Upper lobe of left lung (tissue), 4 donors: ENCODE data around the gene MISP.

ENCODE experiments used
- CTCF ChIP-seq, 6 experiments: fragments of 450-650 bp in 4 of 6; fragments of 200-600 bp in 2 of 6; sonication (generic) in 2 of 6; IDR thresholded peaks; one replicate each; pipeline ENCODE4 v1.5.1; 2016 to 2019; ENCODE audit warnings: antibody characterized with exemption in 6 of 6
- POLR2A ChIP-seq, 4 donors: fragments of 450-650 bp; IDR thresholded peaks; one replicate each; pipeline ENCODE4 v1.5.1; 2016 to 2017; ENCODE audit warnings: antibody characterized with exemption in 4 of 4, mild to moderate bottlenecking in 2 of 4

DNA sequence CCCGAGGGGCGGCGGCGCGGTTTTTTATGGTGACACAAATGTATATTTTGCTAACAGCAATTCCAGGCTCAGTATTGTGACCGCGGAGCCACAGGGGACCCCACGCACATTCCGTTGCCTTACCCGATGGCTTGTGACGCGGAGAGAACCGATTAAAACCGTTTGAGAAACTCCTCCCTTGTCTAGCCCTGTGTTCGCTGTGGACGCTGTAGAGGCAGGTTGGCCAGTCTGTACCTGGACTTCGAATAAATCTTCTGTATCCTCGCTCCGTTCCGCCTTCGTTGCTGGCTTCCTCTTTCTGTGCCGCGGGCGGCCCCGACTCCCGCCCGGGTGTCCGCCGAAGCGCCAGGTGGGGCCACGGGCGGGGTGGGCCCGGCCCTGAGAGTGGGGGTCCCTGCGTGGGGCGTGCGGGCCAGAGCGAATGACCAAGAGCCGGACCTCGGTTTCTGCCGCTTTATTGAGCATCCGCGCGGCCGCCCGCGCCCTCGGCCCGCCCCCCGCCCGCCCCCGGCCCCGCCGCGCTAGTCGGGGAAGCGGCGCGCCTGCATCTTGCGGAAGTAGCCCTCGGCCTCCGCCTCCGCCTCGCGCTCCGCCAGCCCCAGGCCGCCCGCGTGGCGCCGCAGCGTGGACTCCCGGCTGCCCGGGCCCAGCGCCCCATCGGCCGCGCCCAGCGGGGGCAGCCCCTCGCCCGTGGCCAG is 61.3 kb downstream of the MISP start:
- TF ChIP-seq CTCF (IDR thresholded peaks at IDR 0.05) (no peak), POLR2A (IDR thresholded peaks at IDR 0.05) (no peak)
